ENCODE results near the gene DGKG.
A peak's percentile ranks its signal among the peaks of the same experiment; 100 is the strongest.

DGKG gene

DNA sequence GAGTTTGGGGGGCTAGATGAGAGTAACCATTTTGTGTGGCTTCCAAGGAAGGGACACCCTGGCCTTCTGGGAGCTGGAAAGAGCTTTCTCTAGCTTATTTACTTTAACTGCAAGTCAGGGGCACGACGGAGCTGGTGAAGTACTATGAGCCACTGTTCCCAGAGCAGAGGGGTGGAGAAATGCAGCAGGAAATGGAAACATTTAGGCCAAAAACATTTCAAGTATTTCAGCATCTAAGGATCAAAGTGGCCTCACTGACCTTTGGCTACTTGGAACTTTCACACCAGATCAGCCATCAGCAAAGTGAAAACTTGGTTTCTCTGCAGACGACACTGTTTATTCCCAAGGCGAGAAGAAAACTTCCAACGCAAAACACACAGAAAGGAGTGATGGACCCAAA is 7.9 kb downstream of the DGKG start:
- H3K36me3 ChIP-seq (ENCODE audit: control insufficient read depth, insufficient read depth, low read length), result no peaks in the 10 kb centered on the region
- DNase-seq (ENCODE audit: extremely low read depth, insufficient read length), result no peak
- no peaks in the 10 kb centered on the region; the same call in 1 of the 2 replicates for H3K27me3 ChIP-seq (replicated peaks; ENCODE audit: control insufficient read depth, insufficient read depth, low read length)

DNA sequence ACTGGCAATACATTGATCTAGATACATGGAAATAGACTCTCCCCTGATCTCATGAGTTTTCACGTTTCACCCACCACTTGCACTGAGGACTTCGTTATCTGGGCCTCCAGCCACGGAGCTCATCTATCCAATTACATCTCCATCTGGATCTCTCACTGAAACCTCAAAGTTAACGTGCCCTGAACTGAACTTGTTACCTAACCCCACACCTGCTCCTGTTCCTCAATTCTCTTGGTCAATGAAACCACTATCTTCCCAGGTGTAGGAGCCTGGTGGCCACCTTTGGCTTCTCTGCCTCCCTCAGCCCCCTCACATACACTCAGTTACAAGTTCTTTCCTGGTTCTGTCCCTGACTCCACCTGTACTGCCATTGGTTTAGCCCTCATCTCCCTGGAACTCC is 9.7 kb downstream of the DGKG start:
- TF ChIP-seq, protein P1, sequence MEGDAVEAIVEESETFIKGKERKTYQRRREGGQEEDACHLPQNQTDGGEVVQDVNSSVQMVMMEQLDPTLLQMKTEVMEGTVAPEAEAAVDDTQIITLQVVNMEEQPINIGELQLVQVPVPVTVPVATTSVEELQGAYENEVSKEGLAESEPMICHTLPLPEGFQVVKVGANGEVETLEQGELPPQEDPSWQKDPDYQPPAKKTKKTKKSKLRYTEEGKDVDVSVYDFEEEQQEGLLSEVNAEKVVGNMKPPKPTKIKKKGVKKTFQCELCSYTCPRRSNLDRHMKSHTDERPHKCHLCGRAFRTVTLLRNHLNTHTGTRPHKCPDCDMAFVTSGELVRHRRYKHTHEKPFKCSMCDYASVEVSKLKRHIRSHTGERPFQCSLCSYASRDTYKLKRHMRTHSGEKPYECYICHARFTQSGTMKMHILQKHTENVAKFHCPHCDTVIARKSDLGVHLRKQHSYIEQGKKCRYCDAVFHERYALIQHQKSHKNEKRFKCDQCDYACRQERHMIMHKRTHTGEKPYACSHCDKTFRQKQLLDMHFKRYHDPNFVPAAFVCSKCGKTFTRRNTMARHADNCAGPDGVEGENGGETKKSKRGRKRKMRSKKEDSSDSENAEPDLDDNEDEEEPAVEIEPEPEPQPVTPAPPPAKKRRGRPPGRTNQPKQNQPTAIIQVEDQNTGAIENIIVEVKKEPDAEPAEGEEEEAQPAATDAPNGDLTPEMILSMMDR (IDR thresholded peaks at IDR 0.05; ENCODE audit: insufficient read depth, low read length, poor library complexity, severe bottlenecking), result no peak
- DNase-seq (ENCODE audit: extremely low read depth, insufficient read length), result no peak
- Histone ChIP-seq H3K36me3 (ENCODE audit: control insufficient read depth, insufficient read depth, low read length) (no peaks in the 10 kb centered on the region), H3K27me3 (replicated peaks; ENCODE audit: control insufficient read depth, insufficient read depth, low read length) (no peaks in the 10 kb centered on the region), H3K4me3 (replicated peaks; ENCODE audit: low read depth, low read length) (no peak overlapping the region)

More for the DNA sequence above, 7.9 kb downstream of the DGKG start:
- TF ChIP-seq, protein P1 (IDR thresholded peaks at IDR 0.05; ENCODE audit: insufficient read depth, low read length, poor library complexity, severe bottlenecking), result no peak
- H3K4me3 ChIP-seq (replicated peaks; ENCODE audit: low read depth, low read length), result no peak overlapping the region

- Histone ChIP-seq H3K36me3 (ENCODE audit: control insufficient read depth, insufficient read depth, low read length) (no peaks in the 10 kb centered on the region), H3K4me3 (replicated peaks; ENCODE audit: low read depth, low read length) (no peak overlapping the region), H3K27me3 (replicated peaks; ENCODE audit: control insufficient read depth, insufficient read depth, low read length) (no peaks in the 10 kb centered on the region)
- peak; percentile 36 for DNase-seq (ENCODE audit: extremely low read depth, insufficient read length)
- TF ChIP-seq, protein P1 (IDR thresholded peaks at IDR 0.05; ENCODE audit: insufficient read depth, low read length, poor library complexity, severe bottlenecking), result no peak
These were observed 19.8 kb downstream of the DGKG start for GRCh38 chr3:186342197-186342596.

GRCh38 chr3:186340204-186340603 is 21.8 kb downstream of the DGKG start:
- DNase-seq (ENCODE audit: extremely low read depth, insufficient read length), result no peak
- H3K27me3 ChIP-seq (replicated peaks; ENCODE audit: control insufficient read depth, insufficient read depth, low read length), result no peaks in the 10 kb centered on the region
- H3K36me3 ChIP-seq (ENCODE audit: control insufficient read depth, insufficient read depth, low read length), result no peaks in the 10 kb centered on the region
- TF ChIP-seq, protein P1 (IDR thresholded peaks at IDR 0.05; ENCODE audit: insufficient read depth, low read length, poor library complexity, severe bottlenecking), result no peak
- H3K4me3 ChIP-seq (replicated peaks; ENCODE audit: low read depth, low read length), result no peak overlapping the region

- Histone ChIP-seq H3K36me3 (ENCODE audit: control insufficient read depth, insufficient read depth, low read length) (no peaks in the 10 kb centered on the region), H3K4me3 (replicated peaks; ENCODE audit: low read depth, low read length) (no peak overlapping the region), H3K27me3 (replicated peaks; ENCODE audit: control insufficient read depth, insufficient read depth, low read length) (no peaks in the 10 kb centered on the region)
- peak; percentile 39 for DNase-seq (ENCODE audit: extremely low read depth, insufficient read length)
- TF ChIP-seq, protein P1 (IDR thresholded peaks at IDR 0.05; ENCODE audit: insufficient read depth, low read length, poor library complexity, severe bottlenecking), result no peak
These were observed 22.7 kb downstream of the DGKG start for GRCh38 chr3:186339180-186339918.

Measured in GM06990 (cell line).